ENCODE measurements around the gene SASH1. TPM values are rescaled to one million over a fixed set of nuclear protein-coding genes. Genes with fewer than 3 reads are reported as not detected.

The SASH1 gene
- total RNA-seq, result 24.0 to 30.2 TPM (median 28.7 TPM) in 3 replicates

- no peaks in the 10 kb centered on the region for H3K9me3 Mint-ChIP-seq
- H3K27ac Mint-ChIP-seq, result peak within 1 kb of the TSS; percentile 99
- peak; percentile 34 to 66 for DNase-seq (ENCODE audit: low spot score in 2 of 2, unreplicated experiment in 2 of 2)
- H3K4me1 Mint-ChIP-seq, result peaks cover 41% of the 10 kb centered on the region
- H3K27me3 Mint-ChIP-seq (ENCODE audit: low read depth), result no peaks in the 10 kb centered on the region
- H3K36me3 Mint-ChIP-seq, result no peaks in the 10 kb centered on the region
- H3K4me3 Mint-ChIP-seq, result peak within 1 kb of the TSS; percentile 95
- no peak for TF ChIP-seq CTCF (IDR thresholded peaks at IDR 0.05; ENCODE audit: unreplicated experiment)
Measured at GRCh38 chr6:148342350-148343046, at the start of gene SASH1. TSS of gene SASH1 (plus strand) at chr6:148342838. CDS start at chr6:148343068, 230 bp downstream.

DNA sequence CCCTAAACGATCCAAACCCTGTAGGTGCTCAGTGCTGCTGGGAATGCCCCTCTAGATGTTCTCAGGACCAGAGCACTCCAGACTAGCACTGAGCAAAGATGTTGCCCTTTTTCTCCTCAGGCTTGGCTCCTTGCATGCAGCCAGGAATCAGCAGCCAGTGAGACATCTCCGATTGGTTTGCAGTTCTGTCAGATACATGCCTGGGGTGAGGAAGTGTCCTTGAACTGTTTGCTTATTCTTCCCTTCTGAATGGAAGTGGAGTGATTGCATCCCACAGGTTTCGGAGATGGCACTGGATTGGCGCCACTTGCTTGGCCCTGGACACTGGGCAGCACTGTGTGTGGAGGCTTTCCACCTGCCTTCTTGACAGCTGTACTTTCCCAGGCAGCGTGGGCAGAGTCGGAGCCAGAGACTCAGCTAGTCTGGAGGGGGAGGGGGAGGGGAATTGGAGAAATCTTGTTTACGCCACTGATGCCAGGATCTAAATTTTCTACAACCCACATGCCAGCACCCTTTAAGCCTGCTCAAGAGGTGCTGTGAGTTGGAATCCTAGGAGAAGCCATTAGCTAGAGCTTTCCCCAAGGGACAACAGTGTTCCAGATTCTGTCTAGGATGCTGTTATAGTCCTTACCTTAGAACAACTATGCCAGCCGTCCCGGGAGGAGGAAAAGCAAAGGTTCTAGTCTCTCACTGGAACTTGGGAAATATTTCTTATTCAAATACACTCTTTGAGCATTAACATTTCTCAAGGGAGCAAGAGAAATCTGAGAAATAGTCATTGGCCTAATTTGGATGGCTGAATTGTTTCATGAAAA, 49.2 kb upstream of the SASH1 start:
- no peak for TF ChIP-seq CTCF (IDR thresholded peaks at IDR 0.05; ENCODE audit: unreplicated experiment)
- H3K36me3 Mint-ChIP-seq, result no peaks in the 10 kb centered on the region
- H3K9me3 Mint-ChIP-seq, result no peaks in the 10 kb centered on the region
- H3K4me1 Mint-ChIP-seq, result peaks cover 4% of the 10 kb centered on the region
- no peak for DNase-seq (ENCODE audit: low spot score in 2 of 2, unreplicated experiment in 2 of 2)
- H3K27ac Mint-ChIP-seq, result no peak overlapping the region
- no peaks in the 10 kb centered on the region for H3K27me3 Mint-ChIP-seq (ENCODE audit: low read depth)
- H3K4me3 Mint-ChIP-seq, result no peak overlapping the region

GRCh38 chr6:148294059-148294458, 48.6 kb upstream of the SASH1 start:
- TF ChIP-seq CTCF (IDR thresholded peaks at IDR 0.05; ENCODE audit: unreplicated experiment), result no peak
- H3K27ac Mint-ChIP-seq, result no peak overlapping the region
- no peaks in the 10 kb centered on the region for H3K9me3 Mint-ChIP-seq
- no peak overlapping the region for H3K4me3 Mint-ChIP-seq
- H3K4me1 Mint-ChIP-seq, result peaks cover 4% of the 10 kb centered on the region
- no peaks in the 10 kb centered on the region for H3K36me3 Mint-ChIP-seq
- DNase-seq (ENCODE audit: low spot score in 2 of 2, unreplicated experiment in 2 of 2), result no peak
- H3K27me3 Mint-ChIP-seq (ENCODE audit: low read depth), result no peaks in the 10 kb centered on the region

GRCh38 chr6:148295261-148295887, 47.3 kb upstream of the SASH1 start:
- Mint-ChIP-seq H3K36me3 (no peaks in the 10 kb centered on the region), H3K27me3 (ENCODE audit: low read depth) (no peaks in the 10 kb centered on the region), H3K9me3 (no peaks in the 10 kb centered on the region), H3K4me1 (peaks cover 4% of the 10 kb centered on the region), H3K4me3 (no peak overlapping the region), H3K27ac (no peak overlapping the region)
- no peak for TF ChIP-seq CTCF (IDR thresholded peaks at IDR 0.05; ENCODE audit: unreplicated experiment)
- no peak for DNase-seq (ENCODE audit: low spot score in 2 of 2, unreplicated experiment in 2 of 2)

DNA sequence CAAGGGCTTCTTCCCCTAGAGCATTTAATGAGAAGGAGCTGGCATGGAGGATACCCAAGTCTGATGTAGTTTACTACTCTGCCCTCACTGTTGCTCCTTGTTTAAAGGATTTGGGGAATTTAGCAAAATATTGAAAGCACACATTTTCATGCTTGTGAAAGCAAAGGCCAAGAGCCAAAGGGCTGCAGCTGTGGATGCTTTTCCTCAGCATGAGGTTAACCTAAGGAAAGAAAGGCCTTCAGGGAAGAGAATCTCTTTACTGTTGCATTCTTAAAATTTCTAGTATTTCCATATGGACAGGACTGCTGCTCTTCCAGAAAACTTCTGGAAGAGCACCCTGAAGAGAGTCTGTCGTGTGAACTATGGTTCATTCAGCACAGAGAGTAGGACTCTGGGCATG, 45.9 kb upstream of the SASH1 start:
- no peaks in the 10 kb centered on the region for H3K36me3 Mint-ChIP-seq
- no peak for DNase-seq (ENCODE audit: low spot score in 2 of 2, unreplicated experiment in 2 of 2)
- no peaks in the 10 kb centered on the region for H3K9me3 Mint-ChIP-seq
- H3K4me3 Mint-ChIP-seq, result no peak overlapping the region
- no peaks in the 10 kb centered on the region for H3K27me3 Mint-ChIP-seq (ENCODE audit: low read depth)
- peak overlapping the region; percentile 10 for H3K27ac Mint-ChIP-seq
- H3K4me1 Mint-ChIP-seq, result peaks cover 4% of the 10 kb centered on the region
- no peak for TF ChIP-seq CTCF (IDR thresholded peaks at IDR 0.05; ENCODE audit: unreplicated experiment)
